ENCODE measurements around the gene DMD.

Gene DMD

GRCh38 chrX:33211356-33212260, at the start of gene DMD:
DMD (minus strand) TSS chrX:33211549; CDS start chrX:33211312, 237 bp downstream.
- TF ChIP-seq EZH2 (IDR thresholded peaks at IDR 0.05) (no peak), POLR2AphosphoS5 (IDR thresholded peaks at IDR 0.05; ENCODE audit: borderline replicate concordance, low read depth, low read length) (no peak), FOXP2 (optimal IDR thresholded peaks at IDR 0.05; ENCODE audit: control extremely low read depth, extremely low read length, insufficient read depth) (no peak)
- no peak within 1 kb of the TSS for H3K27ac ChIP-seq
- no peak within 1 kb of the TSS for H3K4me3 ChIP-seq
- DNase-seq (ENCODE audit: low read depth, low spot score) = no peak
- H3K9me3 ChIP-seq (ENCODE audit: low read depth, low read length) = no peaks in the 10 kb centered on the region
- H3K36me3 ChIP-seq (ENCODE audit: insufficient read depth, low read length) = no peaks in the 10 kb centered on the region
- no peak within 1 kb of the TSS for H3K9ac ChIP-seq (ENCODE audit: insufficient read length)

- H3K36me3 ChIP-seq (ENCODE audit: insufficient read depth, low read length) = no peaks in the 10 kb centered on the region
- H3K4me3 ChIP-seq = no peak overlapping the region
- DNase-seq (ENCODE audit: low read depth, low spot score) = no peak
- no peaks in the 10 kb centered on the region for H3K9me3 ChIP-seq (ENCODE audit: low read depth, low read length)
- no peak for TF ChIP-seq FOXP2 (optimal IDR thresholded peaks at IDR 0.05; ENCODE audit: control extremely low read depth, extremely low read length, insufficient read depth)
- TF ChIP-seq EZH2 (IDR thresholded peaks at IDR 0.05) = no peak
- TF ChIP-seq POLR2AphosphoS5 (IDR thresholded peaks at IDR 0.05; ENCODE audit: borderline replicate concordance, low read depth, low read length) = no peak
- H3K27ac ChIP-seq = no peak overlapping the region
- no peak overlapping the region for H3K9ac ChIP-seq (ENCODE audit: insufficient read length)
Measured at GRCh38 chrX:33252306-33252825, 41.0 kb upstream of the DMD start.

- Histone ChIP-seq H3K9me3 (ENCODE audit: low read depth, low read length) (no peaks in the 10 kb centered on the region), H3K27ac (no peak overlapping the region), H3K4me3 (no peak overlapping the region), H3K9ac (ENCODE audit: insufficient read length) (no peak overlapping the region), H3K36me3 (ENCODE audit: insufficient read depth, low read length) (no peaks in the 10 kb centered on the region)
- DNase-seq (ENCODE audit: low read depth, low spot score) = no peak
- TF ChIP-seq EZH2 (IDR thresholded peaks at IDR 0.05) (no peak), FOXP2 (optimal IDR thresholded peaks at IDR 0.05; ENCODE audit: control extremely low read depth, extremely low read length, insufficient read depth) (no peak), POLR2AphosphoS5 (IDR thresholded peaks at IDR 0.05; ENCODE audit: borderline replicate concordance, low read depth, low read length) (no peak)
Measured at GRCh38 chrX:33218819-33219218, 7.5 kb upstream of the DMD start.

- Histone ChIP-seq H3K4me3 (no peak overlapping the region), H3K9ac (ENCODE audit: insufficient read length) (no peak overlapping the region), H3K27ac (no peak overlapping the region), H3K36me3 (ENCODE audit: insufficient read depth, low read length) (no peaks in the 10 kb centered on the region), H3K9me3 (ENCODE audit: low read depth, low read length) (no peaks in the 10 kb centered on the region)
- no peak for TF ChIP-seq FOXP2 (optimal IDR thresholded peaks at IDR 0.05; ENCODE audit: control extremely low read depth, extremely low read length, insufficient read depth)
- TF ChIP-seq POLR2AphosphoS5 (IDR thresholded peaks at IDR 0.05; ENCODE audit: borderline replicate concordance, low read depth, low read length) = no peak
- TF ChIP-seq EZH2 (IDR thresholded peaks at IDR 0.05) = no peak
- DNase-seq (ENCODE audit: low read depth, low spot score) = no peak
Measured at GRCh38 chrX:33210156-33210555, 1.2 kb downstream of the DMD start.

- DNase-seq (ENCODE audit: low read depth, low spot score) = no peak
- Histone ChIP-seq H3K36me3 (ENCODE audit: insufficient read depth, low read length) (no peaks in the 10 kb centered on the region), H3K27ac (no peak overlapping the region), H3K9ac (ENCODE audit: insufficient read length) (no peak overlapping the region), H3K9me3 (ENCODE audit: low read depth, low read length) (no peaks in the 10 kb centered on the region), H3K4me3 (no peak overlapping the region)
- no peak for TF ChIP-seq POLR2AphosphoS5 (IDR thresholded peaks at IDR 0.05; ENCODE audit: borderline replicate concordance, low read depth, low read length)
- TF ChIP-seq FOXP2 (optimal IDR thresholded peaks at IDR 0.05; ENCODE audit: control extremely low read depth, extremely low read length, insufficient read depth) = no peak
- no peak for TF ChIP-seq EZH2 (IDR thresholded peaks at IDR 0.05)
Measured at GRCh38 chrX:33207056-33207455, 4.3 kb downstream of the DMD start.

GRCh38 chrX:33205321-33205720, 6.0 kb downstream of the DMD start:
- no peak overlapping the region for H3K4me3 ChIP-seq

GRCh38 chrX:33204889-33205288, 6.5 kb downstream of the DMD start:
- Histone ChIP-seq H3K9ac (ENCODE audit: insufficient read length) (no peak overlapping the region), H3K27ac (no peak overlapping the region), H3K4me3 (no peak overlapping the region), H3K9me3 (ENCODE audit: low read depth, low read length) (no peaks in the 10 kb centered on the region), H3K36me3 (ENCODE audit: insufficient read depth, low read length) (no peaks in the 10 kb centered on the region)
- no peak for TF ChIP-seq POLR2AphosphoS5 (IDR thresholded peaks at IDR 0.05; ENCODE audit: borderline replicate concordance, low read depth, low read length)
- no peak for TF ChIP-seq FOXP2 (optimal IDR thresholded peaks at IDR 0.05; ENCODE audit: control extremely low read depth, extremely low read length, insufficient read depth)
- TF ChIP-seq EZH2 (IDR thresholded peaks at IDR 0.05) = no peak
- no peak for DNase-seq (ENCODE audit: low read depth, low spot score)

More at GRCh38 chrX:33205321-33205720, 6.0 kb downstream of the DMD start:
- TF ChIP-seq POLR2AphosphoS5 (IDR thresholded peaks at IDR 0.05; ENCODE audit: borderline replicate concordance, low read depth, low read length) (no peak), FOXP2 (optimal IDR thresholded peaks at IDR 0.05; ENCODE audit: control extremely low read depth, extremely low read length, insufficient read depth) (no peak), EZH2 (IDR thresholded peaks at IDR 0.05) (no peak)
- no peak for DNase-seq (ENCODE audit: low read depth, low spot score)
- Histone ChIP-seq H3K9me3 (ENCODE audit: low read depth, low read length) (no peaks in the 10 kb centered on the region), H3K36me3 (ENCODE audit: insufficient read depth, low read length) (no peaks in the 10 kb centered on the region), H3K9ac (ENCODE audit: insufficient read length) (no peak overlapping the region), H3K27ac (no peak overlapping the region)

GRCh38 chrX:33198561-33199279, 12.6 kb downstream of the DMD start:
- Histone ChIP-seq H3K36me3 (ENCODE audit: insufficient read depth, low read length) (no peaks in the 10 kb centered on the region), H3K27ac (no peak overlapping the region), H3K9me3 (ENCODE audit: low read depth, low read length) (no peaks in the 10 kb centered on the region), H3K9ac (ENCODE audit: insufficient read length) (no peak overlapping the region), H3K4me3 (no peak overlapping the region)
- no peak for DNase-seq (ENCODE audit: low read depth, low spot score)
- TF ChIP-seq EZH2 (IDR thresholded peaks at IDR 0.05) (no peak), POLR2AphosphoS5 (IDR thresholded peaks at IDR 0.05; ENCODE audit: borderline replicate concordance, low read depth, low read length) (no peak), FOXP2 (optimal IDR thresholded peaks at IDR 0.05; ENCODE audit: control extremely low read depth, extremely low read length, insufficient read depth) (no peak)
